ENCODE measurements around the gene GPRIN2. TPM values are rescaled to one million over a fixed set of nuclear protein-coding genes. Genes with fewer than 3 reads are reported as not detected.
"Not testable (repeated sequence)": the region's sequence is repeated elsewhere in the genome, so short reads cannot be mapped to it uniquely, and the experiment has no call there.

Gene GPRIN2
- polyA plus RNA-seq, 1 of the 3 experiments (the other 2 are of a cell fraction): 0.03 TPM

DNA sequence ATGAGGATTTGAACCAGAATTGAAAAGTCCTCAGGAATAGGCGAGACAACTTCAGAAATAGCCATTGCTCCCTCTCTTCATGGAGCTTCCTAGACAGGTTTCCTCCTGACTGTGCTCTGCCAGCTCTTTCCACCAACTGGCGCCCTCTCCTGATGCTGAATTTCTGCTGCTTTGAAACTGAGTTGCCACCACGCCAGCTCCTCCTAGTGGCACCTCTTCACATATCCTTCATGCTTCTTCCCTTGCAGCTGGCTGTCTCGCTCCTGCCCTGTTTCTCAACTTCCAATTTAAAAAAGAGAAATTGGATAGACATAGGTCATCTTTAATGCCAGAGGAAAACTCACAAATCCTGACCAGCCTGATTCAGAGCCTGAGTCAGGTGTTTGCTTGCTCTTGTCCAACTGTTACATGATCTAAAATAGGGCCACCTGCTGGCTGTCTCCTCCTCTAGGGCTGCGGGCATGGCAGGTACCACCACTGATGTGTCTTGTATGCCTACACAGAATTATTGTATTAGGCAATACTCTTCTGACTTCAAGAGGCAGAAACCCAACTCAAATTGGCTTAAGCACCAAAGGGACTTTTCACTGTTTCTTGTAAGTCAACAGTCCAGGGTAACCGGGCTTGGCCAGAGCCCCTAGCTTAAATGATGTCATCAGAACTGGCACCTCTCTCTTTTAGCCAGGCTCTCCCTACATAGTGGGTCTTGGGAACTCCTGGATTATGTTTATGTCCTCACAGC lies 9.3 kb upstream of the GPRIN2 start:
- CTCF ChIA-PET: interaction anchor here (0.6 to 1.6 kb wide), 5 partner anchors 9 to 339 kb away, joined by 3 to 7 read pairs (median 5); partner anchors contain the start of gene GPRIN2
- 4% methylated on average over 4 of the region's 6 CpGs for WGBS (ENCODE audit: low lambda C conversion rate)

DNA sequence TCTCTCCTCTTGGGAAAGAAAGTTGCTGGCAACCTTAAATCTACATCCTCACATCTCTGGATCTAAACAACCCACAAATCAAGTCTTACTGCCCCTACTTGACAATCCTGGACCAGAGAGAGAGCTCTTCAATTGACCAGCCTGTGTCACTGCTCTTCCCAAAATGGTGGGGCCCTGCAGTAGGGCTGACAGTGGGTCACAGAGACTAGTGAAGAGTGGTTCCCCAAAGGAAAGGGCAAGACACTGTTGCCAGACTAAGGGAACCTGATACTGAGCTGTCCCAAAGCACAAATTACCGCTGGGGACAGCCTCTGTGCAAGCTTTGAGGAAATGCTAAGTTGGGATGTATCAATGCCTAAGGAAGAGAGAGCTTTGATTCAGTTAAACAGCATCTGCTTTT lies 4.5 kb upstream of the GPRIN2 start:
- TF ChIP-seq, protein P1, sequence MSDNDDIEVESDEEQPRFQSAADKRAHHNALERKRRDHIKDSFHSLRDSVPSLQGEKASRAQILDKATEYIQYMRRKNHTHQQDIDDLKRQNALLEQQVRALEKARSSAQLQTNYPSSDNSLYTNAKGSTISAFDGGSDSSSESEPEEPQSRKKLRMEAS (IDR thresholded peaks at IDR 0.05; ENCODE audit: low read depth): no peak
- no peak for TF ChIP-seq SIN3A (IDR thresholded peaks at IDR 0.05; ENCODE audit: borderline replicate concordance, low read depth, low read length)
- TF ChIP-seq RFX5 (IDR thresholded peaks at IDR 0.05; ENCODE audit: low read length): no peak
- TF ChIP-seq JUND (IDR thresholded peaks at IDR 0.05): no peak
- no peak for TF ChIP-seq CHD2 (IDR thresholded peaks at IDR 0.05; ENCODE audit: low read length, partially characterized antibody)
- no peak for TF ChIP-seq GABPA (IDR thresholded peaks at IDR 0.05; ENCODE audit: low read depth)
- no peak for TF ChIP-seq RXRA (IDR thresholded peaks at IDR 0.05; ENCODE audit: borderline replicate concordance, low read depth)
- TF ChIP-seq GATA2 (CRISPR knock-in tag; IDR thresholded peaks at IDR 0.05): no peak
- TF ChIP-seq, protein P2, sequence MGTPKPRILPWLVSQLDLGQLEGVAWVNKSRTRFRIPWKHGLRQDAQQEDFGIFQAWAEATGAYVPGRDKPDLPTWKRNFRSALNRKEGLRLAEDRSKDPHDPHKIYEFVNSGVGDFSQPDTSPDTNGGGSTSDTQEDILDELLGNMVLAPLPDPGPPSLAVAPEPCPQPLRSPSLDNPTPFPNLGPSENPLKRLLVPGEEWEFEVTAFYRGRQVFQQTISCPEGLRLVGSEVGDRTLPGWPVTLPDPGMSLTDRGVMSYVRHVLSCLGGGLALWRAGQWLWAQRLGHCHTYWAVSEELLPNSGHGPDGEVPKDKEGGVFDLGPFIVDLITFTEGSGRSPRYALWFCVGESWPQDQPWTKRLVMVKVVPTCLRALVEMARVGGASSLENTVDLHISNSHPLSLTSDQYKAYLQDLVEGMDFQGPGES (IDR thresholded peaks at IDR 0.05; ENCODE audit: low read depth, low read length): no peak
- Histone ChIP-seq H4K20me1 (ENCODE audit: insufficient read depth) (no peaks in the 10 kb centered on the region), H3K9me3 (no peaks in the 10 kb centered on the region), H3K9me2 (no peaks in the 10 kb centered on the region), H3K9ac (no peak overlapping the region), H3K4me3 (ENCODE audit: low read depth in 2 of 2, low read length in 1 of 2) (no peak overlapping the region), H3K27ac (ENCODE audit: low read depth in 2 of 2, low read length in 1 of 2) (no peak overlapping the region), H3K4me1 (ENCODE audit: control insufficient read depth in 1 of 2, insufficient read depth in 2 of 2, low read depth in 1 of 2, low read length in 1 of 2) (peaks cover 0 to 3% of the 10 kb centered on the region in 2 experiments; a peak in 1 of 4 replicates), H3K27me3 (ENCODE audit: insufficient read depth) (peaks cover 37% of the 10 kb centered on the region), H3F3A (replicated peaks; ENCODE audit: insufficient read depth) (no peaks in the 10 kb centered on the region), H3K36me3 (replicated peaks in 1 of 2; ENCODE audit: control insufficient read depth in 1 of 2, insufficient read depth in 2 of 2, low read length in 1 of 2) (no peaks in the 10 kb centered on the region), H3K4me2 (no peak overlapping the region), H2AFZ (ENCODE audit: low read depth) (no peak overlapping the region), H3K79me2 (ENCODE audit: insufficient read depth) (no peaks in the 10 kb centered on the region)
- CTCF ChIA-PET: interaction anchor here (1.1 to 1.4 kb wide), 2 partner anchors 8 to 332 kb away, joined by 3 to 6 read pairs; no protein-coding TSS in a partner anchor
- DNase-seq: no peak
- 54% methylated on average over 1 of the region's 1 CpG for whole genome bisulfite sequencing (ENCODE audit: low lambda C conversion rate)
- POLR2A ChIA-PET: no interaction called here

More for the DNA sequence above, 9.3 kb upstream of the GPRIN2 start:
- H3K36me3 ChIP-seq (replicated peaks in 1 of 2; ENCODE audit: control insufficient read depth in 1 of 2, insufficient read depth in 2 of 2, low read length in 1 of 2); H3F3A ChIP-seq (replicated peaks; ENCODE audit: insufficient read depth); H2AFZ ChIP-seq (ENCODE audit: low read depth); H3K4me2 ChIP-seq; H3K27me3 ChIP-seq (ENCODE audit: insufficient read depth); H3K9me3 ChIP-seq; H3K4me3 ChIP-seq (ENCODE audit: low read depth in 2 of 2, low read length in 1 of 2); H3K9me2 ChIP-seq; H3K27ac ChIP-seq (ENCODE audit: low read depth in 2 of 2, low read length in 1 of 2); POLR2A ChIA-PET; H3K79me2 ChIP-seq (ENCODE audit: insufficient read depth); H3K9ac ChIP-seq; H3K4me1 ChIP-seq (ENCODE audit: control insufficient read depth in 1 of 2, insufficient read depth in 2 of 2, low read depth in 1 of 2, low read length in 1 of 2); H4K20me1 ChIP-seq (ENCODE audit: insufficient read depth): not testable (repeated sequence)
- TF ChIP-seq SMC3 (IDR thresholded peaks at IDR 0.05; ENCODE audit: low read depth, low read length) (peak; percentile 75), RAD21 (IDR thresholded peaks at IDR 0.05; ENCODE audit: low read length) (peak; percentile 69)
- TF ChIP-seq, protein P3, sequence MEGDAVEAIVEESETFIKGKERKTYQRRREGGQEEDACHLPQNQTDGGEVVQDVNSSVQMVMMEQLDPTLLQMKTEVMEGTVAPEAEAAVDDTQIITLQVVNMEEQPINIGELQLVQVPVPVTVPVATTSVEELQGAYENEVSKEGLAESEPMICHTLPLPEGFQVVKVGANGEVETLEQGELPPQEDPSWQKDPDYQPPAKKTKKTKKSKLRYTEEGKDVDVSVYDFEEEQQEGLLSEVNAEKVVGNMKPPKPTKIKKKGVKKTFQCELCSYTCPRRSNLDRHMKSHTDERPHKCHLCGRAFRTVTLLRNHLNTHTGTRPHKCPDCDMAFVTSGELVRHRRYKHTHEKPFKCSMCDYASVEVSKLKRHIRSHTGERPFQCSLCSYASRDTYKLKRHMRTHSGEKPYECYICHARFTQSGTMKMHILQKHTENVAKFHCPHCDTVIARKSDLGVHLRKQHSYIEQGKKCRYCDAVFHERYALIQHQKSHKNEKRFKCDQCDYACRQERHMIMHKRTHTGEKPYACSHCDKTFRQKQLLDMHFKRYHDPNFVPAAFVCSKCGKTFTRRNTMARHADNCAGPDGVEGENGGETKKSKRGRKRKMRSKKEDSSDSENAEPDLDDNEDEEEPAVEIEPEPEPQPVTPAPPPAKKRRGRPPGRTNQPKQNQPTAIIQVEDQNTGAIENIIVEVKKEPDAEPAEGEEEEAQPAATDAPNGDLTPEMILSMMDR (IDR thresholded peaks at IDR 0.05): peak; percentile 73
- peak; percentile 52 for DNase-seq

Data from SK-N-SH (cell line).